ENCODE data around the gene CIC. TPM values are rescaled to one million over a fixed set of nuclear protein-coding genes. Genes with fewer than 3 reads are reported as not detected.

The CIC gene
- total RNA-seq, 2 experiments from 2014 or later, result 114 to 119 TPM

DNA sequence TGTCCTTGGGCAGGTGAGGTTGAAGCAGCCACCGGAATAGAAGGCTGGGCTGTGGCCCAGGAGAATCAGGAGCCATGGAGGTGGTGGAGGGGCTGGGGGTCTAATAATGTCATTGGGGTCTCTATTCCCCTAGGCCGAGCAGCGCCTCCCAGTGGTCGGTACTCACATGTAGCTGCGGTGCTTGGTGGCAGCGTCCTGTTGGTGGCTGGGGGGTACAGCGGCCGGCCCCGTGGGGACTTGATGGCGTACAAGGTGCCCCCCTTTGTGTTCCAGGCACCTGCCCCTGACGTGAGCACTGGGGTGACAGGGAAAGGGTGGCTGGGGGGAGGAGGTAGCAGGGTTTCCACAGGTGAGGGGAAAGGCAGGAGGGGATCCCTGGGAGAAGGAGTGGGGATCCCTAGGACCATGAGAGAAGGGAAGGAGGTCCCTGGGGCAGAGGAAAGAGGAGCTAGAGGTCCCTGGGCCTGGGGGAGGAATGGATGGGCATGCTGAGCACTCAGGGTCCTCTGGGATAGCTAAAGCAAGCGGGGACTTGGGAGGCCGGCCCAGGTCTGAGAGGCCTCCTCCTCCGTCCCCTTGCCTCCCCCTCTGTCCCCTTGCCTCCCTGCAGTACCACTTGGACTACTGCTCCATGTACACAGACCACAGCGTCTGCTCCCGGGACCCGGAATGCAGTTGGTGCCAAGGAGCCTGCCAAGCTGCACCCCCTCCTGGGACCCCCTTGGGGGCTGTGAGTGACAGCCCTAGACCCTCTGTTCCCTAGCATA, 74.5 kb downstream of the CIC start:
- no peak overlapping the region for H3K4me3 Mint-ChIP-seq
- TF ChIP-seq CTCF (IDR thresholded peaks at IDR 0.05), result no peak
- POLR2A ChIA-PET, result no interaction called here

GRCh38 chr19:42344336-42344893, 75.4 kb downstream of the CIC start:
- H3K4me1 Mint-ChIP-seq (ENCODE audit: low read depth), result no peaks in the 10 kb centered on the region
- no peak overlapping the region for H3K27ac Mint-ChIP-seq
- intact Hi-C loops (cut with DNase I, micrococcal nuclease), result no loop called here
- no peak for DNase-seq
- Histone ChIP-seq H3K9me3 (ENCODE audit: control insufficient read depth in 1 of 2, insufficient read depth in 1 of 2, low read length in 2 of 2) (no peaks in the 10 kb centered on the region), H3K36me3 (ENCODE audit: insufficient read depth, low read length) (peaks cover 4% of the 10 kb centered on the region), H3K27me3 (ENCODE audit: control insufficient read depth in 1 of 2, insufficient read depth in 2 of 2, low read length in 2 of 2) (no peaks in the 10 kb centered on the region), H3K27ac (ENCODE audit: low read depth in 1 of 2, low read length in 2 of 2) (no peak overlapping the region), H3K4me1 (ENCODE audit: insufficient read depth, low read length) (no peaks in the 10 kb centered on the region), H3K4me3 (ENCODE audit: low read length) (no peak overlapping the region)
- no peaks in the 10 kb centered on the region for H3K9me3 Mint-ChIP-seq
- no peak for TF ChIP-seq CTCF (IDR thresholded peaks at IDR 0.05)
- peaks cover 10% of the 10 kb centered on the region for H3K36me3 Mint-ChIP-seq (ENCODE audit: low read depth)
- no peak for ATAC-seq (ENCODE audit: poor library complexity)
- H3K4me3 Mint-ChIP-seq, result no peak overlapping the region
- H3K27me3 Mint-ChIP-seq, result no peaks in the 10 kb centered on the region
- POLR2A ChIA-PET, result no interaction called here
- CTCF ChIA-PET, result no interaction called here

More for the DNA sequence above, 74.5 kb downstream of the CIC start:
- DNase-seq (no peak), ATAC-seq (ENCODE audit: poor library complexity) (no peak)
- Histone ChIP-seq H3K9me3 (ENCODE audit: control insufficient read depth in 1 of 2, insufficient read depth in 1 of 2, low read length in 2 of 2) (no peaks in the 10 kb centered on the region), H3K4me3 (ENCODE audit: low read length) (no peak overlapping the region), H3K27me3 (ENCODE audit: control insufficient read depth in 1 of 2, insufficient read depth in 2 of 2, low read length in 2 of 2) (no peaks in the 10 kb centered on the region), H3K36me3 (ENCODE audit: insufficient read depth, low read length) (peaks cover 4% of the 10 kb centered on the region), H3K4me1 (ENCODE audit: insufficient read depth, low read length) (no peaks in the 10 kb centered on the region), H3K27ac (ENCODE audit: low read depth in 1 of 2, low read length in 2 of 2) (no peak overlapping the region)
- Mint-ChIP-seq H3K27me3 (no peaks in the 10 kb centered on the region), H3K27ac (no peak overlapping the region), H3K9me3 (no peaks in the 10 kb centered on the region), H3K4me1 (ENCODE audit: low read depth) (no peaks in the 10 kb centered on the region), H3K36me3 (ENCODE audit: low read depth) (peaks cover 10% of the 10 kb centered on the region)
- CTCF ChIA-PET, result no interaction called here
- intact Hi-C loops (cut with DNase I, micrococcal nuclease), result no loop called here

Other genes starting within 250 kb of the CIC start
- gene GRIK5, start 199.0 kb upstream of the CIC start, total RNA-seq, result under 1 TPM; 0.66 to 0.75 TPM
- 10 to 100 TPM; 21.5 to 24.0 TPM for gene ZNF574, start 193.1 kb upstream of the CIC start, total RNA-seq
- gene POU2F2, start 136.8 kb upstream of the CIC start, total RNA-seq, result 10 to 100 TPM; 18.6 to 19.9 TPM
- gene DEDD2, start 51.6 kb upstream of the CIC start, total RNA-seq, result 100 to 1,000 TPM in 1 of 2 experiments, 10 to 100 TPM in 1; 96.5 to 103 TPM
- gene ZNF526, start 48.9 kb upstream of the CIC start, total RNA-seq, result 1 to 10 TPM; 5.0 to 6.2 TPM
- gene GSK3A, start 26.6 kb upstream of the CIC start, total RNA-seq, result 10 to 100 TPM; 13.6 to 13.9 TPM
- 100 to 1,000 TPM; 105 to 113 TPM for gene ERF, start 14.1 kb upstream of the CIC start, total RNA-seq
- under 1 TPM in 1 of 2 experiments, not detected in 1; 0.16 TPM for gene PRR19, start 32.9 kb downstream of the CIC start, total RNA-seq
- gene PAFAH1B3, start 33.4 kb downstream of the CIC start, total RNA-seq, result 10 to 100 TPM; 10.6 to 11.8 TPM
- not detected for gene TMEM145, start 44.1 kb downstream of the CIC start, total RNA-seq
- 1 to 10 TPM; 4.1 to 4.2 TPM for gene MEGF8, start 56.4 kb downstream of the CIC start, total RNA-seq
- gene CNFN, start 121.0 kb downstream of the CIC start, total RNA-seq, result not detected
- gene LIPE, start 158.1 kb downstream of the CIC start, total RNA-seq, result 1 to 10 TPM; 7.6 to 8.2 TPM
- gene CXCL17, start 173.7 kb downstream of the CIC start, total RNA-seq, result not detected

Data from CD4-positive, alpha-beta T cell (primary cell).